SK-N-SH (cell line): ENCODE data around the gene COL26A1.

Experiments
- EZH2phosphoT487 ChIP-seq: fragments of 200-600 bp; sonication (generic); IDR thresholded peaks from 2 replicates; pipeline ENCODE4 v1.6.1; 2017; ENCODE audit warnings: low read depth, mixed run types, mild to moderate bottlenecking, antibody characterized with exemption, moderate library complexity, borderline replicate concordance
- POLR2AphosphoS5 ChIP-seq: IDR thresholded peaks from 2 replicates; pipeline ENCODE4 v1.6.1; 2012; ENCODE audit warnings: low read depth, low read length
- RAD21 ChIP-seq: IDR thresholded peaks from 2 replicates; pipeline ENCODE4 v1.6.1; 2012; ENCODE audit warnings: mild to moderate bottlenecking, low read length
- RFX5 ChIP-seq: IDR thresholded peaks from 2 replicates; pipeline ENCODE4 v1.6.1; 2012; ENCODE audit warnings: mild to moderate bottlenecking, improper control_type of control experiment, low read length
- RXRA ChIP-seq: IDR thresholded peaks from 2 replicates; pipeline ENCODE4 v1.4.0; 2012; ENCODE audit warnings: low read depth, mild to moderate bottlenecking, borderline replicate concordance
- SIN3A ChIP-seq: IDR thresholded peaks from 2 replicates; pipeline ENCODE4 v1.6.1; 2012; ENCODE audit warnings: low read depth, mild to moderate bottlenecking, low read length, moderate library complexity, borderline replicate concordance
- TAF1 ChIP-seq: IDR thresholded peaks from 2 replicates; pipeline ENCODE4 v1.6.1; 2012; ENCODE audit warnings: low read depth, mild to moderate bottlenecking, low read length, moderate library complexity, borderline replicate concordance
- TF ChIP-seq, protein P1 (sequence below): fragments of 200-600 bp; sonication (generic); IDR thresholded peaks from 2 replicates; pipeline ENCODE4 v1.6.1; 2017; ENCODE audit warnings: antibody characterized with exemption, mild to moderate bottlenecking, moderate library complexity
- TF ChIP-seq, protein P2 (sequence below): IDR thresholded peaks from 2 replicates; pipeline ENCODE4 v1.4.0; 2012; ENCODE audit warnings: low read depth, borderline replicate concordance

DNA sequence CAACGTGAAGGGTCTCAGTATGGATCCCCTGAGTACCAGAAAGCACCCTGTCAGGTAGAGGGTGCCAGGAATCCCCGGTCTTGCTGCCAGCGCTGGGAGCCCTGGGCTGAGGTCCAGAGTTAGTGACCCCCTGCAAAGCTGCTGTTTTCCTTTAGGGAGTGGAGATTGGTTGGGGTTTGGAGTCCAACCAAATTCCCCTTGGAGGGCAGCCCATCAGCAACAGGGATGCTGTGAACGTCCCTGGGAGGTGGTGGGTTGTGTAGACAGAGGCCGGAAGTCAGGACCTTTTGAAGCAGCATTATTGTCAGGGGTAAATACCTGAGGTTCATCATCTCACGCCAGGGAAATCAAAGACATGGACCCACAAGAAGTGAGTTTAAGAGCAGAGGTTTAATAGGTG is 104.2 kb downstream of the COL26A1 start:
- TF ChIP-seq RFX5 (no peak), POLR2AphosphoS5 (no peak), SIN3A (no peak), RXRA (no peak), RAD21 (no peak), EZH2phosphoT487 (no peak), TAF1 (no peak)
- TF ChIP-seq, protein P1, sequence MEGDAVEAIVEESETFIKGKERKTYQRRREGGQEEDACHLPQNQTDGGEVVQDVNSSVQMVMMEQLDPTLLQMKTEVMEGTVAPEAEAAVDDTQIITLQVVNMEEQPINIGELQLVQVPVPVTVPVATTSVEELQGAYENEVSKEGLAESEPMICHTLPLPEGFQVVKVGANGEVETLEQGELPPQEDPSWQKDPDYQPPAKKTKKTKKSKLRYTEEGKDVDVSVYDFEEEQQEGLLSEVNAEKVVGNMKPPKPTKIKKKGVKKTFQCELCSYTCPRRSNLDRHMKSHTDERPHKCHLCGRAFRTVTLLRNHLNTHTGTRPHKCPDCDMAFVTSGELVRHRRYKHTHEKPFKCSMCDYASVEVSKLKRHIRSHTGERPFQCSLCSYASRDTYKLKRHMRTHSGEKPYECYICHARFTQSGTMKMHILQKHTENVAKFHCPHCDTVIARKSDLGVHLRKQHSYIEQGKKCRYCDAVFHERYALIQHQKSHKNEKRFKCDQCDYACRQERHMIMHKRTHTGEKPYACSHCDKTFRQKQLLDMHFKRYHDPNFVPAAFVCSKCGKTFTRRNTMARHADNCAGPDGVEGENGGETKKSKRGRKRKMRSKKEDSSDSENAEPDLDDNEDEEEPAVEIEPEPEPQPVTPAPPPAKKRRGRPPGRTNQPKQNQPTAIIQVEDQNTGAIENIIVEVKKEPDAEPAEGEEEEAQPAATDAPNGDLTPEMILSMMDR: no peak
- TF ChIP-seq, protein P2, sequence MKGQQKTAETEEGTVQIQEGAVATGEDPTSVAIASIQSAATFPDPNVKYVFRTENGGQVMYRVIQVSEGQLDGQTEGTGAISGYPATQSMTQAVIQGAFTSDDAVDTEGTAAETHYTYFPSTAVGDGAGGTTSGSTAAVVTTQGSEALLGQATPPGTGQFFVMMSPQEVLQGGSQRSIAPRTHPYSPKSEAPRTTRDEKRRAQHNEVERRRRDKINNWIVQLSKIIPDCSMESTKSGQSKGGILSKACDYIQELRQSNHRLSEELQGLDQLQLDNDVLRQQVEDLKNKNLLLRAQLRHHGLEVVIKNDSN: no peak
